Measurements from ENCODE around the gene LRRC45.

- TF ChIP-seq POLR2A (IDR thresholded peaks at IDR 0.05) (no peak), CTCF (IDR thresholded peaks at IDR 0.05) (no peak)
Observed at GRCh38 chr17:81996232-81996756, 26.8 kb upstream of the LRRC45 start.

All from heart left ventricle (tissue), 13 donors.